ENCODE results near the gene OSBPL5.

- TF ChIP-seq POLR2AphosphoS5 (IDR thresholded peaks at IDR 0.05; ENCODE audit: low read depth, low read length) (no peak), SIN3A (IDR thresholded peaks at IDR 0.05; ENCODE audit: borderline replicate concordance, insufficient read depth, low read length) (no peak), REST (IDR thresholded peaks at IDR 0.05; ENCODE audit: insufficient read depth in 1 of 2, low read depth in 2 of 2, low read length in 2 of 2) (no peak)
Observed at GRCh38 chr11:3108183-3108721, 56.9 kb downstream of the OSBPL5 start.

All from PFSK-1 (cell line).